ENCODE measurements around the gene IL21R. TPM values are rescaled to one million over a fixed set of nuclear protein-coding genes. Genes with fewer than 3 reads are reported as not detected.

Gene IL21R
- total RNA-seq, 1 donor from 2014 or later: 1.6 TPM

DNA sequence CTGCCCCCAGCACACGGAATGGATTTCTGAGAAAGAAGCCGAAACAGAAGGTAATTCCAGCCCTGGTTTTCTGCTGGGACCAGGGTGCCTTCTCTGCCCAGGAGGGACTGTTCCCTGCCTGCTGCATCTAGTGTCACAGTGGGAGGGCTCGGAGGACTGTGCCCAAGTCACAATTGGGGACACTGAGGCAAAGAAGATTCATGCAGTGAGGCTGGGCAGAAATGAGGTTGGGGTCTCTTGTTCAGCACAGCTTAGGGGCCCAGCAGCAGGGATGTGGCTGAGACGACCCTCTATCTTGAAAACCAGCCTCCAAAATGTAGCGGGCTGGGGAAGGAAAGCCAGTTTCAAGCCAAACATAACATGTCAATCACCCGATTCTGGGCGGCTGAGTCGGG is 592 bp downstream of the IL21R start:
- TF ChIP-seq, protein P1, sequence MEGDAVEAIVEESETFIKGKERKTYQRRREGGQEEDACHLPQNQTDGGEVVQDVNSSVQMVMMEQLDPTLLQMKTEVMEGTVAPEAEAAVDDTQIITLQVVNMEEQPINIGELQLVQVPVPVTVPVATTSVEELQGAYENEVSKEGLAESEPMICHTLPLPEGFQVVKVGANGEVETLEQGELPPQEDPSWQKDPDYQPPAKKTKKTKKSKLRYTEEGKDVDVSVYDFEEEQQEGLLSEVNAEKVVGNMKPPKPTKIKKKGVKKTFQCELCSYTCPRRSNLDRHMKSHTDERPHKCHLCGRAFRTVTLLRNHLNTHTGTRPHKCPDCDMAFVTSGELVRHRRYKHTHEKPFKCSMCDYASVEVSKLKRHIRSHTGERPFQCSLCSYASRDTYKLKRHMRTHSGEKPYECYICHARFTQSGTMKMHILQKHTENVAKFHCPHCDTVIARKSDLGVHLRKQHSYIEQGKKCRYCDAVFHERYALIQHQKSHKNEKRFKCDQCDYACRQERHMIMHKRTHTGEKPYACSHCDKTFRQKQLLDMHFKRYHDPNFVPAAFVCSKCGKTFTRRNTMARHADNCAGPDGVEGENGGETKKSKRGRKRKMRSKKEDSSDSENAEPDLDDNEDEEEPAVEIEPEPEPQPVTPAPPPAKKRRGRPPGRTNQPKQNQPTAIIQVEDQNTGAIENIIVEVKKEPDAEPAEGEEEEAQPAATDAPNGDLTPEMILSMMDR (IDR thresholded peaks at IDR 0.05; ENCODE audit: insufficient read depth, low read length, poor library complexity, severe bottlenecking): no peak

DNA sequence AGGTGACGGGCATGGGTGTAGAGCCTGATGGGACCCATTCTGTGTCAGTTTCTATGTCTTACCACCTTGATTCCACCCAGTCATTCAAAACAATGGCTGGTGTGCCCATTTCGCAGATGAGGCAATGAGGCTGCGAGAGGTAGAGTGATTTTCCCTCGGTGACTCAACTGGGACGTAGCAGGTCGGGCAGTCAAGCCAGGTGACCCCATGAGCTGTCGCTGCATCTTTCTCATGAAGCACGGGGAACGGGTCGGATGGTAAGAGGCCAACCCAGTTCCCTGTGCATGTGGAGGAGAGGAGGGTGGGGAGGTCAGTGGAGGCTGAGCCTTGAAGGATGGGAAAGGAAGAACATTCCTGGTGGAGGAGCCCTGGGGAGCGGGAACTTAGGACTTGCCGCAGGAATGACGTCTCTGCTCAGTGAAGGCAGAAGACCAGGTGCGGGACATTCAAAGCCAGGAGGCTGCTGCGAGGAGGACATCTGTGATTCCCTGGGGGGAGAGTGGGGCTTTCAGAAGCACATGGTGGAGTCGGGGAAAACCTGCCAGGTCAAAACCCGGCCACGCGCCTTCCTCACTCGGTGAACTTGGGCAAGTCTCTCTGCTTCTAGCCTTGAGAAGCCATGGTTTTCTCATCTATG is 1.1 kb downstream of the IL21R start:
- H3K36me3 ChIP-seq (ENCODE audit: control insufficient read depth, insufficient read depth, low read length): no peaks in the 10 kb centered on the region
- H3K27me3 ChIP-seq (ENCODE audit: control insufficient read depth, insufficient read depth, low read length): peaks cover 4% of the 10 kb centered on the region
- TF ChIP-seq, protein P1 (IDR thresholded peaks at IDR 0.05; ENCODE audit: insufficient read depth, low read length, poor library complexity, severe bottlenecking): no peak
- DNase-seq (ENCODE audit: low read depth): no peak
- no peak overlapping the region for H3K4me3 ChIP-seq (ENCODE audit: low read depth, low read length)

More for the DNA sequence above, 592 bp downstream of the IL21R start:
- H3K27me3 ChIP-seq (ENCODE audit: control insufficient read depth, insufficient read depth, low read length): peaks cover 4% of the 10 kb centered on the region
- no peak for DNase-seq (ENCODE audit: low read depth)
- no peaks in the 10 kb centered on the region for H3K36me3 ChIP-seq (ENCODE audit: control insufficient read depth, insufficient read depth, low read length)
- no peak overlapping the region for H3K4me3 ChIP-seq (ENCODE audit: low read depth, low read length)

DNA sequence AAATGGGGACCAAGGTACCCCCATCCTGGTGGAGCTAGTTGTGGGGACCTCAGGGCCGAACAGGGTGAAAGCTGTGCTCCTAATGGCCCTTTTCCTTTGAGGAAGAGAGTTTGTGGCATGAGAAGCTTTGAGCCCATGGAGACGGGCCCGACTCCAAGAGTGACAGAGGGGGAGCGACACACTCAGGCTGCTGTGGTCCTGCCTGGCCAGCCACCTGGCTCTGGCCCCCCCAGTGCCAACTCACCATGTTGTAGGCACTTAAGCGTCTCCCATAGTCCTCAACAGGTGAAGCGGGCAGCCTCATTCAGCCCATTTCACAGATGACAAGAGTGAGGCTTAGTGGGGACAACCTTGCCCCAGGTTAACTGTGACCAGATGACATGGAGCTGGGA is 1.6 kb downstream of the IL21R start:
- H3K4me3 ChIP-seq (ENCODE audit: low read depth, low read length): no peak overlapping the region
- DNase-seq (ENCODE audit: low read depth): no peak
- TF ChIP-seq, protein P1 (IDR thresholded peaks at IDR 0.05; ENCODE audit: insufficient read depth, low read length, poor library complexity, severe bottlenecking): no peak
- no peaks in the 10 kb centered on the region for H3K36me3 ChIP-seq (ENCODE audit: control insufficient read depth, insufficient read depth, low read length)
- peaks cover 4% of the 10 kb centered on the region for H3K27me3 ChIP-seq (ENCODE audit: control insufficient read depth, insufficient read depth, low read length)

DNA sequence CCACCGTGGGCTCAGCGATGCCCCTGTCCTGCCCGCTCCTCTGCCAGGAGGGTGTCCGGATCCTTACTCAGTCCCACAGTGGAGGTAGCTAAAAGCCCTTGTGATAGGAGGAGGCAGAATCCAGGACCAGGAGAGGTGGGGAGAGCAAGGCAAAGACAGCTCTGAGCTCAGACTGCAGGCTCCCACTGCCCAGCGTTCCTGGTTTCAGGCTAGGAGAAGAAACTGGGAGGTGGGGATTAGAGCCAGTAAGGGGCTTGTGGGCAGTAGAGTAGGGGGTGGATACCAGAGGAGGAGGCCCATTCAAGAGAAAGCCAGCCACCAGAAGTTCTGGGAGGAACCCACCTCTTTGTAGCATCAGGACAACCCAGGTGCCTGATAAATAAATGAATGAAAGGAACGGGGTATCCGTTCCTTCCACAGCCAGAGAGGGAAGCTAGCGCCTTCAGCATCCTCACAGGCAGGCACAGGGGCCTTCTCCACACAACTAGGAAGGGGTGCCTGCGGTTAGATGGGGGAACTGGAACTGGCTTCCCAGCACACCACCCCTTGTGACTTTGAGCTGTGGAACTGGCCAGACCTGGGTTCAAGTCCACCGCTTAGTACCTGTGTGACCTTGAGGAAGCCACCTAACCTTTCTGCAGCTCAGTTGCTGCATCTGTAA is 2.3 kb downstream of the IL21R start:
- H3K36me3 ChIP-seq (ENCODE audit: control insufficient read depth, insufficient read depth, low read length): no peaks in the 10 kb centered on the region
- H3K4me3 ChIP-seq (ENCODE audit: low read depth, low read length): no peak overlapping the region
- TF ChIP-seq, protein P1 (IDR thresholded peaks at IDR 0.05; ENCODE audit: insufficient read depth, low read length, poor library complexity, severe bottlenecking): no peak
- H3K27me3 ChIP-seq (ENCODE audit: control insufficient read depth, insufficient read depth, low read length): peaks cover 4% of the 10 kb centered on the region
- no peak for DNase-seq (ENCODE audit: low read depth)

DNA sequence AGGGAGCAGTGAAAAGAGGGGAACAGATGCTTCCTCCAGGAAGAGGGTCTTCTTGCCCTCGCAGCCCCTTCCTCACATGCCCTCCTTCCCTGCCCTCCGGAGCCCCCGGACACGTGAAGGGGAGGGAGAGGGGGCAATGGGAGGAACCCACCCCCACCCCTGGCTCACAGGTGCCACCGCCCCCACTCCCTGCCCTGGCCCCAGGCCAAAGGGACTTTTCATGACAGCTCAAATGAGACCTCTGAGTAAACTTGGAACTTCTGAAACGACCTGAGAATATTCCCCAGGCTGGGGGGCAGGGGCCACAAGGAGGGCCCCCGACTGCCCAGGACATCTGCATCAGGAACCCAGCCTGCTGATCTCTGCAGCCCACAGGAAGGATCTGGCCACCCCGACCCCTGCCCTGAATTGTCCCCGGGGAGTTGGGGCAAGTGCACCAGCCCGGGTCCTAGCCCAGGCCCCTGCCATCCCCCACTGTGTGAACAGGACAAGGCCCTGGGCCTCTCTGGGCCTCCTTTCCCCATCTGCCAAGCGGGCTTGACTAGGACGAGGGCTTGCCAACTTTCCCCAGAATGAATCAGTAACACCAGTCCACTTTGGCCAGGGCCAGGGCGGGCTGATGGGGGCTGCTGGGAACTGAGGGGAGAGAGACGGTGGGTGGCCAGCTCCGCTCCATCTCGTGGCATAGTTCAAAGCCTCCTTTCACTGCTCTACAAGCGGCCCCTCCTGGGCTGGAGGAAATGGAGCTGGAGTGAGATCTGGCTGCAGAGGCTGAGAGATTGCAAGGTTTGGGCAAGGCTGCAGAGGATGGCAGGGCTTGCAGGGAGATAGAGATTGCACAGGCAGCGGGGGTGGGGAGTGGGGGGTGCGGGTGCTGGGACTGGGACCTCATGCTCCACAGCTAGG is 3.8 kb downstream of the IL21R start:
- no peak for DNase-seq (ENCODE audit: low read depth)
- Histone ChIP-seq H3K27me3 (ENCODE audit: control insufficient read depth, insufficient read depth, low read length) (peaks cover 4% of the 10 kb centered on the region), H3K36me3 (ENCODE audit: control insufficient read depth, insufficient read depth, low read length) (no peaks in the 10 kb centered on the region), H3K4me3 (ENCODE audit: low read depth, low read length) (no peak overlapping the region)
- TF ChIP-seq, protein P1 (IDR thresholded peaks at IDR 0.05; ENCODE audit: insufficient read depth, low read length, poor library complexity, severe bottlenecking): no peak

Measured in kidney epithelial cell (primary cell).